22Rv1 (cell line): Measurements from ENCODE around the gene NECAP2.

Source experiments
- H3K27ac ChIP-seq: fragments of 450-650 bp; 2 replicates; pipeline ENCODE4 v1.5.1; 2017
- CTCF ChIP-seq: fragments of 450-650 bp; IDR thresholded peaks from 2 replicates; pipeline ENCODE4 v1.5.1; 2017; ENCODE audit warnings: mild to moderate bottlenecking
- ZFX ChIP-seq: fragments of 450-650 bp; IDR thresholded peaks from 2 replicates; pipeline ENCODE4 v1.6.1; 2017; ENCODE audit warnings: antibody characterized with exemption, borderline replicate concordance

NECAP2 gene

DNA sequence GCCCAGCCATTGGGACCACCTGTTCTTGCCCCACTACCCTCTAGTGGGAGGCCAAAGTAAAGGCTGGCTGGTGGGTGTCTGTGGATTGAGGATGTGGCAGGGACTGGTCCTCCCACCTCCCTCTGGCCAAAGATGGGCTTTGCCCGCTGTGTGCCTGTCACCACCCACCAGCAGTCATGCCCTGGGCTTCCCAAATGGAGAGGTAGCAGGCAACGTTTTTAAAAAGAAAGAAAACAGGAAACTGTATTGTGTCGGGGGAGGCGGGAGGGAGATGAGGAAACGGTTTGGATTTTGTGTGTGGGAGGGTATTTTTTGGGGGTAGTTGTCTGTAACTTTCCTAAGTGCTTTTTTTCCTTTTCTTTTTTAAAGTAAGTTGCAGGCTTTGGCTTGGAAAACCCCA, 43.4 kb upstream of the NECAP2 start:
- TF ChIP-seq ZFX (no peak), CTCF (no peak)
- H3K27ac ChIP-seq, result no peak overlapping the region

DNA sequence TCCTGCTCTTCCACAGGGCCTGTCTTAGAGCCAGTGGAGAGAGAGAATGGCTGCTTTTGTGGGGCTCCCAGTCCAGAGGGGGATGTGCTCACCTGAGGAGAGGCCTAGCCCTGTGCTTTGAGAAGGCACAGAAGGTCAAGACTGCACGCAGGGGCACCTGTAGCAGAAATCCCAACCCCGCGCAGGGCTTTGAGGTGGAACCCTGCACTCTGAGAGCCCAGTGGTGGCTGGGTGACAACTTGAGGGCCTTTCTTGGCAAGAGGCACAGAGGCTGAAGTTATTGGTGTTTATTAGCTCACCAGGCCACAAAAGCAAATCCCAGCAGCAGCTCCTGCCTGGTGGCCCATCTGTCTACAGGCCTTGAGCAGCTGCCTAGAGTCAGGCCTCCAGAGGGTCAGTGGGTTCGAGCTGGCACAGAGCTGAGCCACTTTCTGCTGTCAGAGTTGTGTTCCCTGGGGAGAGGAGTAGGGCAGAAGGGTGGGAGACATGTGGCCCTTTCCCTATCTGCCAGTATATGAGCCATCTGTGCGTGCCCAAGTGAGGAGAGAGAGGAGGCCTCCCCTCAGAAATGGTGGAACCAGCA, 42.1 kb upstream of the NECAP2 start:
- H3K27ac ChIP-seq, result no peak overlapping the region
- TF ChIP-seq CTCF (no peak), ZFX (no peak)

DNA sequence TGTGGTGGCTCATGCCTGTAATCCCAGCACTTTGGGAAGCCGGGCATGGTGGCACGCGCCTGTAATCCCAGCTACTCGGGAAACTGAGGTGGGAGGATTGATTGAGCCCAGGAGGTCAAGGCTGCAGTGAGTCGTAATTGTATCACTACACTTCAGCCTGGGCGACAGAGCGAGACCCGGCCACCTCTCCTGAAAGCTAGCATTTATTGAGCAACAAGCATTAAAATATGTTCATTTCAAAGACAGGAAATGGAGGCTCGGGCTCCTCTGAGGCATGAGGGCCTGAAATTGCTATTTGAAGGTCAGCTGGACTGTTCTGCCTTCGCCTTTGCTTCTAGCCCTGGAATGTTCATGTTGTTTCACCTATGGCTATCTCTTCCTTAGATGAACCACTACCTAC, 37.8 kb upstream of the NECAP2 start:
- TF ChIP-seq CTCF (no peak), ZFX (no peak)
- no peak overlapping the region for H3K27ac ChIP-seq

DNA sequence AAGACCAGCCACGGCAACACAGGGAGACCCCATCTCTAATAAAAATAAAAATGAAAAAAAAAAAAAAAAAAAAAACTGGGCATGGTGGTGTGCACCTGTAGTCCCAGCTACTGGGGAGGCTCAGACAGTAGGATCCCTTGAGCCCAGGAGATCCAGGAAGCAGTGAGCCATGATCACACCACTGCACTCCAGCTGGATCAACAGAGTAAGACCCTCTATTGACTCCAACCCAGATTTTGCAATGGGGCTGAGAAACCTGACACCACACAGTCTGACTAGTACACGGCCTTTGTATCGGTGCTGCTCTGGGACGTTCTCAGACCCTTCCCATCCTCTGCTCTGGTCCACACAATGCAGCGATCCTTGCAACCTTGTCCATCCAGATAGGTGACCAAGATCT, 35.1 kb upstream of the NECAP2 start:
- no peak overlapping the region for H3K27ac ChIP-seq
- TF ChIP-seq CTCF (no peak), ZFX (no peak)

- TF ChIP-seq CTCF (no peak), ZFX (no peak)
- no peak overlapping the region for H3K27ac ChIP-seq
Observed at GRCh38 chr1:16406868-16407267, 33.7 kb upstream of the NECAP2 start.

GRCh38 chr1:16409536-16410152, 30.9 kb upstream of the NECAP2 start:
- no peak overlapping the region for H3K27ac ChIP-seq
- TF ChIP-seq CTCF, result no peak
- TF ChIP-seq ZFX, result no peak

DNA sequence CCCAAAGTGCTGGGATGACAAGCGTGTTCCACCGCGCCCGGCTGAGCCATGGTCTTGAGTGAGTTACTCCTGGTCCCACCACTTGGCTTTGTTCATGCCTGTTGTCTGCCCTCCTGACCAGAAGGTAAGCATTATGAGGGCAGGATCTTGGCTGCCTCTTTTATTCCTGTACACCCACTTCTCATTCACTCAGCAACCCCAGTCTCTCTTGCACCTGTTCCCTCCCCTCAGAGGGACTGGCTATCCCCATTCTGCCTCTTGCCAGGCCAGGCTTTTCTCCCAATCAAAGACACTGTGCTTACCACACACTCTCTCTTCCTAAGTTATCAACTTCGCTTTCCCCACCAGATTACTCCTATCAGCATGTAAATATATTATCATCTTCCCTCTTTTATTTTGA, 29.7 kb upstream of the NECAP2 start:
- no peak overlapping the region for H3K27ac ChIP-seq
- TF ChIP-seq CTCF, result no peak
- TF ChIP-seq ZFX, result no peak
